Activated T-helper 1 cell treated with anti-CD3 and anti-CD28 coated beads, Interleukin-12 subunit alpha, Interleukin-12 subunit beta, Interleukin-2, Interleukin-4 antibody, amounts not matched to agents 30 ng/mL and 10 ng/mL and 1 ng/mL, durations not matched to agents 14 hours and 24 hours and 36 hours (primary cell): ENCODE results near the gene SPATA31A6. TPM values are rescaled to one million over a fixed set of nuclear protein-coding genes. Genes with fewer than 3 reads are reported as not detected.
"Not testable (repeated sequence)": the region's sequence is repeated elsewhere in the genome, so short reads cannot be mapped to it uniquely, and the experiment has no call there.

Source experiments
- DNase-seq: peaks from one replicate; pipeline ENCODE4 v3.0.0; 2021; ENCODE audit warnings: low spot score
- H3K27ac Mint-ChIP-seq: one replicate; pipeline ENCODE4 v1.8.0; 2021; ENCODE audit warnings: mild to moderate bottlenecking, mixed read lengths
- H3K27me3 Mint-ChIP-seq: one replicate; pipeline ENCODE4 v1.8.0; 2022; ENCODE audit warnings: mild to moderate bottlenecking, moderate library complexity, mixed read lengths; ENCODE audit not compliant: insufficient read depth
- H3K36me3 Mint-ChIP-seq: one replicate; pipeline ENCODE4 v1.8.0; 2021; ENCODE audit warnings: low read depth, mixed read lengths
- H3K4me1 Mint-ChIP-seq: one replicate; pipeline ENCODE4 v1.8.0; 2021; ENCODE audit warnings: low read depth, mixed read lengths
- H3K4me3 Mint-ChIP-seq: one replicate; pipeline ENCODE4 v1.8.0; 2021; ENCODE audit warnings: mild to moderate bottlenecking, moderate library complexity, mixed read lengths
- H3K9me3 Mint-ChIP-seq: one replicate; pipeline ENCODE4 v1.8.0; 2021; ENCODE audit warnings: mixed read lengths
- intact Hi-C: fragments of 100-400 bp; cut with micrococcal nuclease; formaldehyde crosslinking; loops from one replicate; pipeline ENCODE4 v1.15.1; 2024
- total RNA-seq: library from RNA; stranded (reverse); gene quantifications from 2 replicates; pipeline ENCODE4 v1.2.3, GENCODE V29; 2022

SPATA31A6 gene
- total RNA-seq: not detected in 2 replicates

DNA sequence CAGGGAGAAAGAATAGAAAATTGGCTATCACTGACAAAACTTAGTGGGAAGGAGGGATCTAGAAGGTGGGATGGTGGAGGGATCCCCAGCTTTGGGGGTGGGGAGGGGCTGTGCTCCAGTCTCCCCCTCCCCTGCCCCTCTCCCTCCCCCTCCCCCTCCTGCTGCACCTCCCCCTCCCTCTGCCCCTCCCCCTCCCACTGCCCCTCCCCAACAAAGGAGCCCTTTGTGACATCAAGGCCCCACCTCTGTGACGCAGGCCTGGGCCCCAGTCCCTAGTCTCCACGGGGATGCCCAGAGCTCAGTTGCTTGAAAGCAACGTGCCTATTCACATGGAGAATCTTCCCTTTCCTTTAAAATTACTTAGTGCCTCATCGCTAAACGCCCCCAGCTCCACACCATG lies at the start of gene SPATA31A6:
TSS of gene SPATA31A6 (plus strand) at position 301 of the 400 bp plus-strand sequence. CDS start at position 330, 29 bp downstream.
- intact Hi-C loops, H3K27me3 Mint-ChIP-seq, H3K4me1 Mint-ChIP-seq, H3K27ac Mint-ChIP-seq, H3K9me3 Mint-ChIP-seq, H3K4me3 Mint-ChIP-seq, H3K36me3 Mint-ChIP-seq, DNase-seq: not testable (repeated sequence)

DNA sequence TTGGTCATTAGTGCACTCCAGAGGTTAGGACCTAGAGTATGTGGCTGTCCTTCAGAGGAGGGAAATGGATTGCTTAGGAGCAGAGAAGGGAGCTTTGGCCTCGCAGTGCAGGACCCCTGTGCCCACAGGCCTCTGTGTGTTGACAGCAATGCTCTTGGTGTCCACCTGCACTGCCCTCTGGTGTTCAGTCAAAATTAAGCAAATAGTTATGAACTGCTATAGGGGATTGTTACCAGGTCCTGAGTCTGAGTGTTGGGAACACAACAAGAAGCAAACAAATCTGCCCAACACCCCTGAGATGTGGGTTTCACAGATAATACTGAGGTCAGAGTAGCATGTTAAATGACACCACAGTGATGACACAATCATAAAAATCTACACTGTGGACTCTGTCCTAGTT lies 23.2 kb upstream of the SPATA31A6 start:
- H3K27me3 Mint-ChIP-seq, H3K9me3 Mint-ChIP-seq, DNase-seq, H3K27ac Mint-ChIP-seq, H3K4me3 Mint-ChIP-seq, H3K4me1 Mint-ChIP-seq, H3K36me3 Mint-ChIP-seq, intact Hi-C loops: not testable (repeated sequence)

DNA sequence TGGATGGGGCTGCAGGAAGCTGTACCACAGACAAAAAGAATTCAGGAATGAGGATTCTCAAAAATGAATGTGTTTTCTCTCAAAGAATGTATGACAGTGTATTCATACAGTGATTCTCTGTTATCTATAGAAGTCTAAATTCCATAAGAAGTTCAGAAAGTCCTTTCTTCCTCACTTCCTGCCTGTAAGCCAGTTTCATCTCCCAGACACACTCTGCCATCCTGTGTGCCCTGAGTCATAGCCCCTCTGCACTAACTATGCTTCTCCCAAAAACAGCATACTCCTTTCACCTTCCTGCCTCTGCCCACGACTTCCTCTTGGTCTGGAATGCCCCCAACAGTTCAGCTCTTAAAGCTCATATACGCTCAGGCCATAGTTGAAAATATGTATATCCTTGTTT lies 36.4 kb downstream of the SPATA31A6 start:
- DNase-seq, intact Hi-C loops, H3K4me3 Mint-ChIP-seq, H3K9me3 Mint-ChIP-seq, H3K27me3 Mint-ChIP-seq, H3K36me3 Mint-ChIP-seq, H3K27ac Mint-ChIP-seq, H3K4me1 Mint-ChIP-seq: not testable (repeated sequence)

DNA sequence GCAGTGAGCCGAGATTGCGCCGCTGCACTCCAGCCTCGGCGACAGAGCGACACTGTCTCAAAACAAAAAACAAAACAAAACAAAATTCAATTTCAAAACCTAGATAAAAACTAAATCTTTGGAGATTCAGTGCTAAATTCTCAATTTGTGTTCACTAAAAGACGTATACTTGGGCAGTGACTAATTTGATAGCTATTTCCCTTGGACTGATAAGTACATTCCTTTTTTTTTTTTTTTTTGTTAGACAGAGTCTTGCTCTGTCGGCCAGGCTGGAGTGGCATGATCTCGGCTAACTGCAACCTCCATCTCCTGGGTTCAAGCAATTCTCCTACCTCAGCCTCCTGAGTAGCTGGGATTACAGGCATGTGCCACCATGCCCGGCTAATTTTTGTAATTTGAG lies 39.8 kb downstream of the SPATA31A6 start:
- H3K36me3 Mint-ChIP-seq, H3K4me1 Mint-ChIP-seq, H3K9me3 Mint-ChIP-seq, intact Hi-C loops, H3K4me3 Mint-ChIP-seq, H3K27ac Mint-ChIP-seq, DNase-seq, H3K27me3 Mint-ChIP-seq: not testable (repeated sequence)

DNA sequence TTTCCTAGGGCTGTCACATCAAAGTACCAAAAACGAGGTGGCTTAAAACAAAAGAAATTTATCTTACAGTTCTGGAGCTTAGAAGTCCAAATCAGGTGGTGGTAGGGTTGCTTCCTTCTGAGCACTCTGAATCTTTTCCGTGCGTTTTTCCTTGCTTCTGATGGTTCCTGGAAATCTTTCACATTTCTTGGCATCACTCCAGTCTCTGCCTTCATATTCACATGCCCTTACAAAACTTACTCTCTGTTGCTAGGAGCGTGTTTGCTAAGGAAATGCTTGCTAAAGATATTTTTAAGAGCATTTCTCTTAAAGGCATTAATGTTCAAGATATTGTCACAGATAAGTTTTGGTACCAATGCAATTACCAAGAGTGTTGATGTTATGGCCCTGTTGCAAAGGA lies 49.6 kb downstream of the SPATA31A6 start:
- intact Hi-C loops, H3K4me1 Mint-ChIP-seq, DNase-seq, H3K9me3 Mint-ChIP-seq, H3K27ac Mint-ChIP-seq, H3K4me3 Mint-ChIP-seq, H3K36me3 Mint-ChIP-seq, H3K27me3 Mint-ChIP-seq: not testable (repeated sequence)

DNA sequence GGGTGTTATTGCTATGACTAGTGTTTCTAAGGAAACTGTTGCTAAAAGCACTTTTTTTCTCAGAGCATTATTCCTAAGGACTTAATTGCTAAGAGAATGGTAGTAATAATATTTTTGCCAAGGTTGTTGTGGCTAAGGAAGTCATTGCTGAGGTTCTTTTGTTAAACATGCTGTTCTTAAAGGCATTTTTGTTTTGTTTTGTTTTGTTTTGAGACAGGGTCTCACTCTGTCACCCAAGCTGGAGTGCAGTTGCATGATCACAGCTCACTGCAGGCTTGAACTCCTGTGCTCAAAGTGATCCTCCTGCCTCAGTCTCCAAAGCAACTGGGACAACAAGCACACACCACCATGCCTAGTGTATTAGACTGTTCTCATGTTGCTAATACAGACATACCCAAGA lies 51.2 kb downstream of the SPATA31A6 start:
- intact Hi-C loops, H3K27me3 Mint-ChIP-seq, H3K36me3 Mint-ChIP-seq, H3K9me3 Mint-ChIP-seq, H3K4me3 Mint-ChIP-seq, H3K27ac Mint-ChIP-seq, DNase-seq, H3K4me1 Mint-ChIP-seq: not testable (repeated sequence)

DNA sequence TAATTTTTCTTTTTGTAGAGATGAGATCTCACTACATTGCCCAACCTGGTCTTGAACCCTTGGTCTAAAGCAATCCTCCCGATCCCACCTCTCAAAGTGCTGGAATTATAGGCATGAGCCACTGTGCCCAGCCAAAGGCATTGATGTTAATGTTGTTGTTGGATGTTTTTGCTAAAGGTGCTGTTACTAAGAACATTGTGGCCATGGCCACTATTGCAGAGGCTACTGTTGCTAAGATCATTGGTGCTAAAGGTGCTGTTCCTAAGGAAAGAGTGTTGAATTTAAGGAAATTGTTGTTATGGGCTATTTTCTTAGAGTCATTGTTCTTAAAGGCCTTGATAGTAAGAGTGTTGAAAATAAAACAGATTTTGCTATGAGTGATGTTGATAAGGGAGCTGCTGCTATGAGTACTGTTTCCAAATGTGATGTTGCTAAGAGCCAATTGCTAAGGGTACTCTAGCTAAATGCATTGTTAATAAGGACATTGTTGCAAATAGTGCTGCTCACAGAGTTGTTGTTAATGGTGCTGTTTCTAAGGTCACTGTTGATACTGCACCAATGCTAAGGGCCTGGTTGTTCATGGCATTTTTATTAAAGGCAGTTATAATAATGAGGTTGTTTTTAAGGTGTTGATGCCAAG lies 52.0 kb downstream of the SPATA31A6 start:
- H3K9me3 Mint-ChIP-seq, H3K27me3 Mint-ChIP-seq, H3K27ac Mint-ChIP-seq, intact Hi-C loops, H3K36me3 Mint-ChIP-seq, H3K4me1 Mint-ChIP-seq, DNase-seq, H3K4me3 Mint-ChIP-seq: not testable (repeated sequence)

DNA sequence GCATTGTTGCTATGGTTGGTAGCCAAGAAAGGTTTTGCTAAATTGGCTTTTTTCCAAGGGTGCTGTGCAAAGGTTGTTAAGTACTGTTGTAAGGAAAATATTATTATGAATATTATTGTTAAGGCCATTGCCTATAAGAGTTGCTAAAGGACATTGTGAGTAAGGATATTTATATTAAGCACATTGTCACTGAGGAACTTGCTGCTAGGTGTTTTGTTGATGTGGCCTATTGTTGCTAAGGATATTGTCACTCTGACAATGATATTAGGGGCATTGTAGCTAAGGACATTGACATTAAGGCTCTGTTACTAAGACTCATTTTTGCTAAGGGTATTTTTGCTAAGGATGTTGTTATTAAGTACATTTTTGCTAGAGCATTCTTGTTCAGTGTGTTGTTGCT lies 52.6 kb downstream of the SPATA31A6 start:
- not testable (repeated sequence) for H3K27ac Mint-ChIP-seq

DNA sequence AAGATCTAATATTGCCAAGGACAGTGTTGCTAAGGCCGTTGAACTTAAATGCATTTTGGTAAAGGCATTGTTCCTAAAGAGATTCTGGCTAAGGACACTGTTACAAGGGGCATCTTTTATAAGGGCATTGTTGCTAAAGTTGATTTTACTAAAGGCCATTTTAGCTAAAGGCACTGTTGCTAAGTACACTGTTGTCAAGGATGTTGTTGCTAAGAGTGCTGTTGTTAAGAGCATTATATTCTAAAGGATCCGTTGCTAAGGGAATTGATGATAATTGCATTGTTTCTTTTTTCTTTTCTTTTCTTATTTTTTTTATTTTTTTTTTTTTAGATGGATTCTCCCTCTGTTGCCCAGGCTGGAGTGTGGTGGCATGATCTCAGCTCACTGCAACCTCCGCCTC lies 53.9 kb downstream of the SPATA31A6 start:
- H3K4me3 Mint-ChIP-seq, H3K27me3 Mint-ChIP-seq, H3K4me1 Mint-ChIP-seq, H3K9me3 Mint-ChIP-seq, intact Hi-C loops, H3K27ac Mint-ChIP-seq, DNase-seq, H3K36me3 Mint-ChIP-seq: not testable (repeated sequence)

More for the DNA sequence above, 52.6 kb downstream of the SPATA31A6 start:
- H3K9me3 Mint-ChIP-seq, H3K4me3 Mint-ChIP-seq, H3K36me3 Mint-ChIP-seq, H3K27me3 Mint-ChIP-seq, DNase-seq, H3K4me1 Mint-ChIP-seq, intact Hi-C loops: not testable (repeated sequence)

DNA sequence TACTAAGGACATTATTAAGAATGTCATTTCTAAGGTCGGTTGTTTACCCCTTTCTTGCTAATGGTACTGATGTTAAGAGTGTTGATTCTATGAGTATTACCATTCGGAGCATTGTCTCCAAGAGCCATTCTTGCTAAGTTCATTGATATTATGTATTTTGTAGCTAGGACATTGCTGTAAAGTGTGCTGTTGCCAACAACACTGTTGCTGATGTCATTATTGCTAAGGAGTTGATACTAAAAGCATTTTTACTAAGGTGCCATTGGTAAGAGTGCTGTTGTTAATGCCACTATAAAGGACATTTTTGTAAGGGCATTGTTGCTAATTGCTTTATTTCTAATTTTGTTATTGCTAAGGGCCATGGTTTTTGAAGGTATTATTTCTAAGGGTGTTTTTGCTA lies 55.4 kb downstream of the SPATA31A6 start:
- H3K36me3 Mint-ChIP-seq, H3K27ac Mint-ChIP-seq, DNase-seq, H3K4me1 Mint-ChIP-seq, H3K27me3 Mint-ChIP-seq, intact Hi-C loops, H3K9me3 Mint-ChIP-seq, H3K4me3 Mint-ChIP-seq: not testable (repeated sequence)

Other genes starting within 250 kb of the SPATA31A6 start
- gene CNTNAP3B, start 54.2 kb upstream of the SPATA31A6 start, total RNA-seq: not detected in 2 replicates